GM18858 (cell line): Measurements from ENCODE around the gene ADCYAP1R1.
A peak's percentile ranks its signal among the peaks of the same experiment; 100 is the strongest.
"Not testable (repeated sequence)": the region's sequence is repeated elsewhere in the genome, so short reads cannot be mapped to it uniquely, and the experiment has no call there.

Source experiments
- ATAC-seq: cut with Tn5 transposase; IDR thresholded peaks from one replicate; pipeline ENCODE4 v1.9.1; 2021; ENCODE audit not compliant: unreplicated experiment

ADCYAP1R1 gene

GRCh38 chr7:31126976-31127375 is 74.9 kb downstream of the ADCYAP1R1 start:
- no peak for ATAC-seq

- ATAC-seq: no peak
Measured at GRCh38 chr7:31129067-31129466, 77.0 kb downstream of the ADCYAP1R1 start.

GRCh38 chr7:31133497-31133896 is 81.4 kb downstream of the ADCYAP1R1 start:
- ATAC-seq: no peak

GRCh38 chr7:31134246-31135188 is 82.4 kb downstream of the ADCYAP1R1 start:
- ATAC-seq: peak; percentile 85

DNA sequence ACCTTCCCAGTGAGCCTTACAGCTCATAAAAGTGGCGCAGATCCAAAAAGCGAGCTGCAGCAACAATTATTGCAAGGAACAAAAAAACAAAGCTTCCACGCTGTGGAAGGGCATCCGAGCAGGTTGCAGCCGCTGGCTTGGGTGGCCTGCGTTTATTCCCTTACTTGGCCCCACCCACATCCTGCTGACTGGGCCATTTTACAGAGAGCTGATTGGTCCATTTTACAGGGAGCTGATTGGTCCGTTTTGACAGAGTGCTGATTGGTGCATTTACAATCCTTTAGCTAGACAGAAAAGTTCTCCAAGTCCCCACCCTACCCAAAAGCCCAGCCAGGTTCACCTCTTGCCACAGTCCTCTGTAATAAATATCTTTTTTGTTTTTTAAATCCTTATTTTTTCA is 85.1 kb downstream of the ADCYAP1R1 start:
- no peak for ATAC-seq

DNA sequence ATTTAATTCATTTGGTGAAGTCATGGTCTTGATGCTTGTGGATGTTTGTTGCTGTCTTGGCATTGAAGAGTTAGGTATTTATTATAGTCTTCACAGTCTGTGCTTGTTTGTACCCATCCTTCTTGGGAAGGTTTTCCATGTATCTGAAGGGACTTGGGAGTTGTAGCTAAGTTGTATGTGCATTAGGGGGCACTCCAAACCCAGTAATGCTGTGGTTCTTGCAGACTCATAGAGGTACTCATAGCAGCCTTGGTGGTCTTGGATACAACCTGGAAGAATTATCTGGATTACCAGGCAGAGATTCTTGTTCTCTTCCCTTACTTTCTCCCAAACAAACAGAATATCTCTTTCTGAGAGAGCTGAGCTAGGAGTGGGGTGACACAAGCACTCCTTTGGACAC is 93.2 kb downstream of the ADCYAP1R1 start:
- no peak for ATAC-seq

DNA sequence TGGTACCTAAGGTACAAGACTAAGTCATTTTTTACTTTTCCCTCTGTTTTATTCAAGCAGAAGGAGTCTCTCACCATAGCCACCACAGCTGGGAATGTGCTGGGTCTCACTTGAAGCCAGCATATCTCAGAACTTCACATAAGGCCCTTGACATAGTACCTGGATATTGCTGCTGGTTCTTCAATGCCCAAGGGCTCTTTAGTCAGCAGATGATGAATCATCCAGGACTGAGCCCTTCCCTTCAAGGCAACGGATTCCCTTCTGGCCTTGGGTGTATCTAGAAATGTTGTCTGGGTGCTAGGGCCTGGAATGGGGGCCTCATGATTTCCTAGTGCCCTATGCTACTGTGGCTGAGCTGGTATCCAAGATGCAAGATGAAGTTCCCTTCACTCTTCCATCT is 93.9 kb downstream of the ADCYAP1R1 start:
- no peak for ATAC-seq

- ATAC-seq: no peak
Measured at GRCh38 chr7:31146538-31146937, 94.4 kb downstream of the ADCYAP1R1 start.

DNA sequence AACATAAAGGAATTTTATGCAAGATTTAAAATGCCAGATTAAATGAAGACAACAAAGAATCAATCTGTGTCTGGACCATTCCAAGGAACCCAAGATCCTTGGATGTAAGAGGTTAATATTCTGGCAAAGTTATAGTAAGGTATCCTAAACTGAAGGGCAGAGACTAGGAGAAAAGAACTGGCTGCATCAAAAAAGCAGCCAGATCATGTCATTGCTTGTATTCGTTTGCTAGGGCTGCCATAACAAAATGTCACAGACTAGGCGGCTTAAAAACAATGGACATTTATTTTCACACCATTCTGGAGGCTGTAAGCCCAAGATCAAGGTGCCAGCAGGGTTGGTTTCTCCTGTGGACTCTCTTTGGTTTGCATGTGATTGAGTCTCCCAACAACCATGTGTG is 99.7 kb downstream of the ADCYAP1R1 start:
- ATAC-seq: no peak

- not testable (repeated sequence) for ATAC-seq
Measured at GRCh38 chr7:31153318-31153717, 101.2 kb downstream of the ADCYAP1R1 start.

DNA sequence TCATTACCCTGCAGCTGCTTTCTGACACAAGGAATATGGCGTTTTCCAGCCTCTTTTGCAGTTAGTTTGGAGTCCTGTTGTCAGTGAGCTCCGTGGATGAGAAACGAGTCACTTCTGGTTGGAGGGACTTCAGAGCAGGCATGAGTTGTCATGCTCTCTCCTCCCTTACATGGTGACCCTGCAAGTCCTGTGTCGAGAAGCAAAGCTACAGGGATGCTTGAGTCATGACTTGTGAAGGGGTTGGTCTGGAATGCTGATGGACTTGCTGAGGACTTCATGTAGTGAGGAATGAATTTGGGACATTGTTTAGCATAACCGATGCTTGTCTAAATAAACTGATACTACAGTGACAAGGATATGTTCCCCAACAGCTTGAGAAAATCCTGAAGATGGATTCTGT is 108.8 kb downstream of the ADCYAP1R1 start:
- no peak for ATAC-seq
